ENCODE measurements around the gene PIK3R4. TPM values are rescaled to one million over a fixed set of nuclear protein-coding genes. Genes with fewer than 3 reads are reported as not detected.

Gene PIK3R4
- total RNA-seq, 2 experiments from 2014 or later = 26.0 to 28.7 TPM

GRCh38 chr3:130700541-130700940 is 46.1 kb downstream of the PIK3R4 start:
- DNase-seq = no peak
- Mint-ChIP-seq H3K4me3 (no peak overlapping the region), H3K27ac (no peak overlapping the region), H3K36me3 (ENCODE audit: low read depth) (peaks cover 23% of the 10 kb centered on the region), H3K4me1 (no peaks in the 10 kb centered on the region), H3K27me3 (no peaks in the 10 kb centered on the region), H3K9me3 (no peaks in the 10 kb centered on the region)
- POLR2A ChIA-PET = no interaction called here
- CTCF ChIA-PET = interaction anchor here (0.7 kb wide), 1 partner anchor 193 kb away, joined by 3 read pairs; the partner anchor contains the start of gene ATP2C1

- ChIA-PET POLR2A (no interaction called here), CTCF (no interaction called here)
- Mint-ChIP-seq H3K4me1 (no peaks in the 10 kb centered on the region), H3K9me3 (no peaks in the 10 kb centered on the region), H3K27me3 (no peaks in the 10 kb centered on the region), H3K36me3 (ENCODE audit: low read depth) (peaks cover 26% of the 10 kb centered on the region), H3K4me3 (no peak overlapping the region), H3K27ac (no peak overlapping the region)
- DNase-seq = peak; percentile 30
Observed at GRCh38 chr3:130699765-130700164, 46.9 kb downstream of the PIK3R4 start.

- H3K36me3 Mint-ChIP-seq (ENCODE audit: low read depth) = peaks cover 27% of the 10 kb centered on the region
- no peak overlapping the region for H3K27ac Mint-ChIP-seq
- ChIA-PET POLR2A (no interaction called here), CTCF (no interaction called here)
- peaks cover 3% of the 10 kb centered on the region for H3K4me1 Mint-ChIP-seq
- DNase-seq = no peak
- H3K4me3 Mint-ChIP-seq = no peak overlapping the region
- H3K9me3 Mint-ChIP-seq = no peaks in the 10 kb centered on the region
- H3K27me3 Mint-ChIP-seq = no peaks in the 10 kb centered on the region
Observed at GRCh38 chr3:130693314-130693713, 53.3 kb downstream of the PIK3R4 start.

- ChIA-PET CTCF (no interaction called here), POLR2A (no interaction called here)
- Mint-ChIP-seq H3K27me3 (no peaks in the 10 kb centered on the region), H3K4me1 (peaks cover 3% of the 10 kb centered on the region), H3K27ac (no peak overlapping the region), H3K36me3 (ENCODE audit: low read depth) (peaks cover 23% of the 10 kb centered on the region), H3K4me3 (no peak overlapping the region), H3K9me3 (no peaks in the 10 kb centered on the region)
- DNase-seq = no peak
Observed at GRCh38 chr3:130692455-130692854, 54.2 kb downstream of the PIK3R4 start.

GRCh38 chr3:130688697-130689470 is 57.7 kb downstream of the PIK3R4 start:
- CTCF ChIA-PET = interaction anchor here (0.6 to 1.0 kb wide), 2 partner anchors 9 to 58 kb away, joined by 3 read pairs; no protein-coding TSS in a partner anchor
- Mint-ChIP-seq H3K4me1 (peaks cover 3% of the 10 kb centered on the region), H3K36me3 (ENCODE audit: low read depth) (peaks cover 20% of the 10 kb centered on the region), H3K27me3 (no peaks in the 10 kb centered on the region), H3K27ac (no peak overlapping the region), H3K9me3 (no peaks in the 10 kb centered on the region), H3K4me3 (no peak overlapping the region)
- no peak for DNase-seq
- POLR2A ChIA-PET = no interaction called here

GRCh38 chr3:130688015-130688688 is 58.5 kb downstream of the PIK3R4 start:
- Mint-ChIP-seq H3K27me3 (no peaks in the 10 kb centered on the region), H3K27ac (no peak overlapping the region), H3K36me3 (ENCODE audit: low read depth) (peaks cover 25% of the 10 kb centered on the region), H3K4me1 (peaks cover 3% of the 10 kb centered on the region), H3K9me3 (no peaks in the 10 kb centered on the region), H3K4me3 (no peak overlapping the region)
- ChIA-PET POLR2A (no interaction called here), CTCF (interaction anchor here (0.7 to 1.0 kb wide), 2 partner anchors 59 to 237 kb away, joined by 3 read pairs; no protein-coding TSS in a partner anchor)
- no peak for DNase-seq

GRCh38 chr3:130687327-130687726 is 59.3 kb downstream of the PIK3R4 start:
- Mint-ChIP-seq H3K9me3 (no peaks in the 10 kb centered on the region), H3K36me3 (ENCODE audit: low read depth) (peaks cover 29% of the 10 kb centered on the region), H3K27ac (no peak overlapping the region), H3K4me3 (no peak overlapping the region), H3K4me1 (peaks cover 3% of the 10 kb centered on the region), H3K27me3 (no peaks in the 10 kb centered on the region)
- POLR2A ChIA-PET = no interaction called here
- CTCF ChIA-PET = interaction anchor here (0.7 kb wide), 1 partner anchor 238 kb away, joined by 3 read pairs; no protein-coding TSS in a partner anchor
- DNase-seq = no peak

GRCh38 chr3:130686833-130687232 is 59.8 kb downstream of the PIK3R4 start:
- Mint-ChIP-seq H3K36me3 (ENCODE audit: low read depth) (peaks cover 30% of the 10 kb centered on the region), H3K27me3 (no peaks in the 10 kb centered on the region), H3K4me3 (no peak overlapping the region), H3K27ac (no peak overlapping the region), H3K9me3 (no peaks in the 10 kb centered on the region), H3K4me1 (peaks cover 3% of the 10 kb centered on the region)
- CTCF ChIA-PET = no interaction called here
- POLR2A ChIA-PET = no interaction called here
- no peak for DNase-seq

- ChIA-PET CTCF (no interaction called here), POLR2A (no interaction called here)
- Mint-ChIP-seq H3K9me3 (no peaks in the 10 kb centered on the region), H3K4me3 (no peak overlapping the region), H3K36me3 (ENCODE audit: low read depth) (peaks cover 27% of the 10 kb centered on the region), H3K4me1 (no peaks in the 10 kb centered on the region), H3K27ac (no peak overlapping the region), H3K27me3 (no peaks in the 10 kb centered on the region)
- no peak for DNase-seq
Observed at GRCh38 chr3:130682131-130682530, 64.5 kb downstream of the PIK3R4 start.

GRCh38 chr3:130679218-130679617 is 67.4 kb downstream of the PIK3R4 start:
- Mint-ChIP-seq H3K27me3 (no peaks in the 10 kb centered on the region), H3K36me3 (ENCODE audit: low read depth) (peaks cover 30% of the 10 kb centered on the region), H3K4me3 (no peak overlapping the region), H3K9me3 (no peaks in the 10 kb centered on the region), H3K4me1 (no peaks in the 10 kb centered on the region), H3K27ac (no peak overlapping the region)
- DNase-seq = no peak
- POLR2A ChIA-PET = no interaction called here
- CTCF ChIA-PET = no interaction called here

GRCh38 chr3:130677343-130677742 is 69.3 kb downstream of the PIK3R4 start:
- H3K27ac Mint-ChIP-seq = no peak overlapping the region
- ChIA-PET CTCF (no interaction called here), POLR2A (no interaction called here)

GRCh38 chr3:130671545-130672312 is 74.9 kb downstream of the PIK3R4 start:
- no peak for DNase-seq
- H3K36me3 Mint-ChIP-seq (ENCODE audit: low read depth) = peaks cover 9% of the 10 kb centered on the region
- no peak overlapping the region for H3K27ac Mint-ChIP-seq
- H3K27me3 Mint-ChIP-seq = no peaks in the 10 kb centered on the region
- no peak overlapping the region for H3K4me3 Mint-ChIP-seq
- no peaks in the 10 kb centered on the region for H3K4me1 Mint-ChIP-seq
- ChIA-PET POLR2A (no interaction called here), CTCF (interaction anchor here (0.6 kb wide), 2 partner anchors 19 to 101 kb away, joined by 3 to 4 read pairs; no protein-coding TSS in a partner anchor)
- no peaks in the 10 kb centered on the region for H3K9me3 Mint-ChIP-seq

More at GRCh38 chr3:130677343-130677742, 69.3 kb downstream of the PIK3R4 start:
- Mint-ChIP-seq H3K4me1 (no peaks in the 10 kb centered on the region), H3K9me3 (no peaks in the 10 kb centered on the region), H3K4me3 (no peak overlapping the region), H3K27me3 (no peaks in the 10 kb centered on the region), H3K36me3 (ENCODE audit: low read depth) (peaks cover 15% of the 10 kb centered on the region)
- DNase-seq = no peak

- no peaks in the 10 kb centered on the region for H3K9me3 Mint-ChIP-seq
- H3K27me3 Mint-ChIP-seq = no peaks in the 10 kb centered on the region
- ChIA-PET CTCF (no interaction called here), POLR2A (no interaction called here)
- no peak overlapping the region for H3K4me3 Mint-ChIP-seq
- no peak for DNase-seq
- H3K36me3 Mint-ChIP-seq (ENCODE audit: low read depth) = peaks cover 6% of the 10 kb centered on the region
- no peak overlapping the region for H3K27ac Mint-ChIP-seq
- no peaks in the 10 kb centered on the region for H3K4me1 Mint-ChIP-seq
Observed at GRCh38 chr3:130669740-130670139, 76.9 kb downstream of the PIK3R4 start.
